Activated naive CD4-positive, alpha-beta T cell treated with Interleukin-2 at 50 U/mL for 16 hours (primary cell): ENCODE results near the gene PKP3.

Experiments
- DNase-seq: peaks from one replicate; pipeline ENCODE4 v3.0.0-alpha.2; 2020

The PKP3 gene

GRCh38 chr11:363948-364761, 29.9 kb upstream of the PKP3 start:
- DNase-seq = peak; percentile 62

GRCh38 chr11:364991-365725, 28.9 kb upstream of the PKP3 start:
- DNase-seq = no peak

- DNase-seq = no peak
These were observed 28.2 kb upstream of the PKP3 start for GRCh38 chr11:365831-366230.

- no peak for DNase-seq
These were observed 26.0 kb upstream of the PKP3 start for GRCh38 chr11:367956-368413.

DNA sequence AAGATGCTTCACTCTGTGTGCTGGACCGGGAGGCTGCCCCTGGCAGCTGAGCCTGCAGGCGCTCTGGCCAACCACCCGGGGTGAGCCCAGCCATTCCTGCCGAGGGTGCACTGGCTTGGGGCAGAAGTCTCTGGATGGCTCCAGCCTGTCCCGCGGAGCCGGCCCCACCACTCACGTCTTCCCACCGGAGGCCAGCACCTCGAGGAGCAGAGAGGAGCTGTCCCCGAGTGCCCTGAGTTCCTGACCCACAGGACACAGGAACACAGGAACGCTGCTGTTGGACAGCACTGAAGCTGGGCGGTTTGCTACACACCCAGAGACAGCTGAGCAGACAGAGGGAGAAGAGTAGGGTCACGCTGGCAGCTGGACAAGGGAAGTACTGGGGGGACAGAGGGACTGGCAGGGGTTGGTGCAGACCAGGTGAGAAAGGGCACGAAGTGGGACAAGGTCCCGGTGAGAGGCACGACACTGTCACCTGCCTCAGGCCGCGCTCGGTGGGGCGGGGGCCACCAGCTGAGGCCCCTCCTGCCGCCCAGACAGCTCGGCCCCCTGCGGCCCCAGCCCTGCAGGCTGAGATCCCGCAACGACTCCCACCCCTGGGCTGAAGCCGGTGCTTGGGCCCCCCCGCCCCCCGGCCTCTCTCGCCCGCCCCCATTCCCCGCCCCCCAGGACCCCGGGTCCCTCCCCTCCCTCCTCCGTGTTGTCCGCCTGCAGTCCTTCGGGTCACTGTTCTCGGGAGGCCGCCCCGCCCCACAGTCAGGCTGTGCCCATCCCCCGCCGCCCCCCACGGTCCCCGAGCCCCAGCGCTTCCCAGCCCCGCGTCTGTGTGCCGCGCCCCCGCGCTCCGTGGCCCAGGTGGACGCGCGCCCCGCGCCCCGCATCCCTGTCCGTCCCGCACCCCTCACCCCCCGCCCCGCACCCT, 25.3 kb upstream of the PKP3 start:
- no peak for DNase-seq

DNA sequence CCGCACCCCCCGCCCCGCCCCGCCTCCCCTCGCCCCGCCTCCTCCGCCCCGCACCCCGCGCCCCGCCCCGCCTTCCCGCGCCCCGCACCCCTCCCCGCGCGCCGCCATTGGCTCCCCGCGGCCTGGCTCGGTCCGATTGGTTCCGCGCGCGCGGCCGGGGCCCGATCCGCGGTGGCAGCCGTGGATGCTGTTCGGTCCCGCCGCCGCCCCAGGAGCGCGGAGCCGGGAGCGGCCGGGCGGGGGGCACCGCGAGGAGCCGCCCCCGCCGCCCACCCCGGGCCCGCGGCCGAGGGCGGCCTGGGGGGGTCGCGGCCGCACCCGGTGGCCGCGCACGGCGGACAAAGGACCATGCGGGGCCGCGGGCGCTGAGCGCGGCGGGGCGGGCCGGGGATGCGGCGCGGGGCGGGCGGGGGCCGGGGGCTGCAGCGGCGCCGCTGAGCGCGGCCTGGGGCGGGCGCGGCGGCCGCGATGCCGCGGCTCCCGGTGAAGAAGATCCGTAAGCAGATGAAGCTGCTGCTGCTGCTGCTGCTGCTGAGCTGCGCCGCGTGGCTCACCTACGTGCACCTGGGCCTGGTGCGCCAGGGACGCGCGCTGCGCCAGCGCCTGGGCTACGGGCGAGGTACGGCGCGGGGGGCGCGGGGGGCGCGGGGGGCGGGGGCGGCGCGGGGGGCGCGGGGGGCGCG, 24.5 kb upstream of the PKP3 start, which contains the start of gene B4GALNT4:
Gene B4GALNT4, plus strand, starts transcription at position 164 of the 683 bp plus-strand sequence. Its CDS starts 305 bp downstream, at position 469.
- peak; percentile 31 for DNase-seq

DNA sequence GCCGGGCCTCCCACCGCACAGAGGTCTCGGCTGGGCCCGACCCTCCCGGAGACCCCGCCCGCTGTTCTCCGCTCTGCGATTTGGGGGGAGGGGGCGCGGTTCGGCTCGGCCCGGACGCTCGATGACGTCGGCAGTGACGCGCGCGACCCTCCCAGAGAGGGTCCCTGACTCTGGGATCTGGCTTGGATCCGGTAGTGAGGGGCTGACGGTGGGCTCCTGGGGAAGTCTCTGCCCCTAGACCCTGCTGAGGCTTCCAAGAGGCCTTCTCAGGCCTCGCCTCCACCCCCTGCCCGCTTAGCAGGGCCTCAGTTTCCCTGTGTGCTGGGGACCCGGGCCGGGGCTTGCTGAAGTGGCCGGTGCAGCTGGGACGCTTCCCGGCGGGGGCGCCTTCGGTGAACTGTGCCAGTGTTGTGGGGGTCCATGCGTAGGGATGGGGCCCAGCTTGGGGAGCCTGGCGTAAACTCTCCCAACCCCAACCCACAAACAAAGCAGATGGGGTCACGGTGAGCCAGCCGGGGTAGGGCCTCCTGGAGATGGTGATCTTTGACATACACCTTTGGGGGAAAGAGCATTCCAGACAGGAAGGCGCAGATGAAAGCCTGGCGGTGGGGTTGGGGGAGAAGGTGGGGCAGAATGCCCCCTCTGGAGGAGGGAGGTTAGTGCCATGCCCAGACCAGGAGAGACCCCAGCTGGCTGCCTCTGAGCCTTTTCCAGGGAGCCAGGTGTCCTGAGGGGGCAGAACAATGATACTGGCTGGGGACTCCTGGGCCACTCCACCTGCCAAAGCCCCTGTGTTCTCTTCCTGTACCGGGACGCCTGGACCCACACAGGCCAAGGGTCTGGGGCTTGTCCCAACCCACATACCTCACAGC, 23.7 kb upstream of the PKP3 start:
- DNase-seq = no peak

- DNase-seq = no peak
These were observed 23.0 kb upstream of the PKP3 start for GRCh38 chr11:371051-371450.

DNA sequence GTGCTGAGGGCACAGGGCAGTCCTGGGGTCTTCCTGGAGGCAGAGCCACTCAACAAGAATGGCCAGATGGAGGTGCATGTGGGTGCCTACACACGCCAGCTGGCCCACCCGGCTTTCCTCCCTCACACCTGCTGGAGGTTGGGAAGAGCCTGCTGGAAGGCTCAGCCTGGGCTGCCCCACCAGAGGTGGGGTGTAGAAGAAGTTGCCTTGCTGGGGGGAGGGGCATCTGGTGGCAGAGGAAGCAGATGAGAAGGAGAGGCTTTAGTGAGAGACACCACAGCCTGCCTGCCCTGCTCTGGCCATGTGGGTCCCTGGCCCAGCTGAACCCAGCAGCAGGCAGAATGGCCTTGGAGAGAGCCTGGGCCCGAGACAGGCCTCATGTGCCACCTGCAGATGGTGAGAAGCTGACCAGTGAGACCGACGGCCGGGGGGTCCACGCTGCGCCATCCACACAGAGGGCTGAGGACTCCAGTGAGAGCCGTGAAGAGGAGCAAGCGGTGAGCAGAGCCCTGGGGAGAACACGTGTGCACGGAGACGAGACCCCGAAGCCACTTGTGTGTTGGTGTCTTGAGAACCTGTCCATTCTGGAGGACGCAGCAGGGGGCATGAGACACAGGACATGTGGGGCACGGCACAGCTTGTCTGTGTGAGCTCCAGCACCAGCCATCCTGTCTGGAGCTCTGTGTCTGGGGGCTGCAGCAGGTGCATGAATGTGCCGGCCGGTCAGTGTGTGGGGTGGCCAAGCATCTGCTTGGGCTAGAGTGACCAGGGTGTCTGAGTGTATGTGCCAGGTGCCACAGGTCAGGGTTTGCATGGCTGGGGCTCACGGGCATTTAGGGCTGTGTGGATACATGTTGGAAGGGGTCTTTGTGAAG, 22.1 kb upstream of the PKP3 start:
- DNase-seq = no peak

- no peak for DNase-seq
These were observed 20.9 kb upstream of the PKP3 start for GRCh38 chr11:372809-373715.

GRCh38 chr11:373716-374551, 20.1 kb upstream of the PKP3 start:
- DNase-seq = no peak

DNA sequence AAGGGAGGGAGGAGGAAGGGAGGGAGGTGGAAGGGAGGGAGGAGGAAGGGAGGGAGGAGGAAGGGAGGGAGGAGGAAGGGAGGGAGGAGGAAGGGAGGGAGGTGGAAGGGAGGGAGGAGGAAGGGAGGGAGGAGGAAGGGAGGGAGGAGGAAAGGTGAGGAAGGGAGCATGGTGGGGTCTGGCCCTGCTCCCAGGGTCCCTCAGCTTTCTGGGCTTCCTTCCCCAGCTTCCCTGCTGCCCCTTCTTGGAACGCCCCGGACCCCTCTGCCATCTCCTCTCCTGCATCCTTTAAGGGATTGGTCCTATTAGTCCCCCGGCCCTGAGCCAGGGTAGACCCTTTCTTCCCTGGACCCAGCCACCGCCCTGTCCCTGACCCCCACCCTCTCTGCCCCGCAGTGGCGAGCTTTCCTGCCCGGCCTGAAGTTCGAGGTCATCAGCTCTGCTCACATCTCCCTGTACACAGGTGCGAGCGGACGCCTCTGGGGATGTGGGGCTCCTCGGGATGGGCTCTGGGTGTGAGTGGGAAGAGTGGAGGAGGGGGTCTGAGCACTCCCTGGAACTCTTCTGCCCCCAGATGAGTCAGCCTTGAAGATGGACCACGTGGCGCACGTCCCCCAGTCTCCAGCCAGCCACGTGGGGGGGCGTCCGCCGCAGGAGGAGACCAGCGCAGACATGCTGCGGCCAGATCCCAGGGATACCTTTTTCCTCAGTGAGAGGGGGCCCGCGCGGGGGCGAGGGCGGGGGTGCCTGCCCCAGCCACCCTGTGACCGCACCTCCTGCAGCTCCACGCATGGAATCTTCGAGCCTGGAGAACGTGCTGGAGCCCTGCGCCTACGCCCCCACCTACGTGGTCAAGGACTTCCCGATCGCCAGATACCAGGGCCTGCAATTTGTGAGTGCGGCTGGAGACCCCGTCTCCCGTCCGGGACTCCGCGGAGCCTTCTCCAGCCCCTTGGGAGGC, 18.7 kb upstream of the PKP3 start:
- DNase-seq = no peak

DNA sequence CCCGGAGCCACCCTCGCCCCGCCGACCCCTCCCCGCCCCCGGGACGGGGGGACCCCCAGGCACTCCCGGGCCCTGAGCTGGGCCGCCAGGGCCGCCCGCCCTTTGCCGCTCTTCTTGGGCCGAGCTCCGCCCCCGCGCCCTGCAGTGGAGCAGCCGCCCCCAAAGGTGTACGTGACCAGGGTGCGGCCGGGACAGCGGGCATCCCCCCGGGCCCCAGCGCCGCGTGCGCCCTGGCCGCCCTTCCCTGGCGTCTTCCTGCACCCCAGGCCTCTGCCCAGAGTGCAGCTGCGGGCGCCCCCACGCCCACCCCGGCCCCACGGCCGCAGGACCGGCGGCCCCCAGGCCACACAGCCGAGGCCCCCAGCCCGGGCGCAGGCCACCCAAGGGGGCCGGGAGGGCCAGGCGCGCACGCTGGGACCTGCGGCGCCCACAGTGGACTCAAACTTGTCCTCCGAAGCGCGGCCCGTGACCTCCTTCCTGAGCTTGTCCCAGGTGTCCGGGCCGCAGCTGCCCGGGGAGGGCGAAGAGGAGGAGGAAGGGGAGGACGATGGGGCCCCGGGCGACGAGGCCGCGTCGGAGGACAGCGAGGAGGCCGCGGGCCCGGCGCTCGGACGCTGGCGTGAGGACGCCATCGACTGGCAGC, 17.4 kb upstream of the PKP3 start:
- no peak for DNase-seq

GRCh38 chr11:377174-377865, 16.7 kb upstream of the PKP3 start:
- no peak for DNase-seq

DNA sequence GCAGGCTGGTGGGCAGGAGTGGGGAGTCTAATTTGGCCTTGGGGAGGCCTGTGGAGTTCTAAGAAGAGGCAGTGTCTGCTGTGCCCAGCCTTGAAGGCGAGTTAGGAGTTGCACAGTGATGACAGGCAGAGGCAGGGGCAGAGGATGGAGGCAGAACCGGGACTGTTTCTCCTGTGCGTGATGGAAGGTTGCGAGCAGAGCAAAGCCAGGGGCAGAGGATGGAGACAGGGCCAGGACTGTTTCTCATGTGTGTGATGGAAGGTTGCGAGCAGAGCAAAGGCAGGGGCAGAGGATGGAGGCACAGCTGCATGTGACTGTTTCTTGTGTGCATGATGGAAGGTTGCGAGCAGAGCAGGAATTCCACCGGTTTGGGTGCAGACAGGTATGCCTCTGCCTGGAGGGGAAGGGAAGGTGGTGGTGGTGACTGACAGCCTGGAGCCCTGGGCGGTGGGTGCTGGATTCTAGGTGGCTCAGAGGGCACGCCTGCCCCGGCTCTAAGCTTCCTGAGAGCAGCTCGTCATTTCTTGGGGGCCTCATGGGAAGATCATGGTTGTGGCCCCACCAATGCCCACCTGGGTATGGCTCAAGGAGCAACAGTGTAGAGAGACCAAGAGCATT, 16.0 kb upstream of the PKP3 start:
- DNase-seq = no peak
